Activated naive CD4-positive, alpha-beta T cell treated with anti-CD3 and anti-CD28 coated beads, Interleukin-2, amount 10 ng/mL, durations not matched to agents 5 hours and 36 hours (primary cell): Measurements from ENCODE around the gene LRIG2. TPM values are rescaled to one million over a fixed set of nuclear protein-coding genes. Genes with fewer than 3 reads are reported as not detected.

Source experiments
- total RNA-seq, 2 experiments: library from RNA; stranded (reverse); gene quantifications; one replicate each; pipeline ENCODE4 v1.2.3, GENCODE V29; 2021

LRIG2 gene, protein sequence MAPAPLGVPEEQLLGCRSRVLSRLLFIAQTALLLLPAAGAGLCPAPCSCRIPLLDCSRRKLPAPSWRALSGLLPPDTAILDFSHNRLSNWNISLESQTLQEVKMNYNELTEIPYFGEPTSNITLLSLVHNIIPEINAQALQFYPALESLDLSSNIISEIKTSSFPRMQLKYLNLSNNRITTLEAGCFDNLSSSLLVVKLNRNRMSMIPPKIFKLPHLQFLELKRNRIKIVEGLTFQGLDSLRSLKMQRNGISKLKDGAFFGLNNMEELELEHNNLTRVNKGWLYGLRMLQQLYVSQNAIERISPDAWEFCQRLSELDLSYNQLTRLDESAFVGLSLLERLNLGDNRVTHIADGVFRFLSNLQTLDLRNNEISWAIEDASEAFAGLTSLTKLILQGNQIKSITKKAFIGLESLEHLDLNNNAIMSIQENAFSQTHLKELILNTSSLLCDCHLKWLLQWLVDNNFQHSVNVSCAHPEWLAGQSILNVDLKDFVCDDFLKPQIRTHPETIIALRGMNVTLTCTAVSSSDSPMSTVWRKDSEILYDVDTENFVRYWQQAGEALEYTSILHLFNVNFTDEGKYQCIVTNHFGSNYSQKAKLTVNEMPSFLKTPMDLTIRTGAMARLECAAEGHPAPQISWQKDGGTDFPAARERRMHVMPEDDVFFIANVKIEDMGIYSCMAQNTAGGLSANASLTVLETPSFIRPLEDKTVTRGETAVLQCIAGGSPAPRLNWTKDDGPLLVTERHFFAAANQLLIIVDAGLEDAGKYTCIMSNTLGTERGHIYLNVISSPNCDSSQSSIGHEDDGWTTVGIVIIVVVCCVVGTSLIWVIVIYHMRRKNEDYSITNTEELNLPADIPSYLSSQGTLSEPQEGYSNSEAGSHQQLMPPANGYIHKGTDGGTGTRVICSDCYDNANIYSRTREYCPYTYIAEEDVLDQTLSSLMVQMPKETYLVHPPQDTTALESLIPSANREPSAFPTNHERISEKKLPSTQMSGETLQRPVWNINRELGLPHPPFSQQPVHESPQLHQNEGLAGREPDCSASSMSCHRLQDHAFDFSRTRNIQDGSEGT
- total RNA-seq = 10 to 100 TPM; 10.7 to 12.0 TPM

DNA sequence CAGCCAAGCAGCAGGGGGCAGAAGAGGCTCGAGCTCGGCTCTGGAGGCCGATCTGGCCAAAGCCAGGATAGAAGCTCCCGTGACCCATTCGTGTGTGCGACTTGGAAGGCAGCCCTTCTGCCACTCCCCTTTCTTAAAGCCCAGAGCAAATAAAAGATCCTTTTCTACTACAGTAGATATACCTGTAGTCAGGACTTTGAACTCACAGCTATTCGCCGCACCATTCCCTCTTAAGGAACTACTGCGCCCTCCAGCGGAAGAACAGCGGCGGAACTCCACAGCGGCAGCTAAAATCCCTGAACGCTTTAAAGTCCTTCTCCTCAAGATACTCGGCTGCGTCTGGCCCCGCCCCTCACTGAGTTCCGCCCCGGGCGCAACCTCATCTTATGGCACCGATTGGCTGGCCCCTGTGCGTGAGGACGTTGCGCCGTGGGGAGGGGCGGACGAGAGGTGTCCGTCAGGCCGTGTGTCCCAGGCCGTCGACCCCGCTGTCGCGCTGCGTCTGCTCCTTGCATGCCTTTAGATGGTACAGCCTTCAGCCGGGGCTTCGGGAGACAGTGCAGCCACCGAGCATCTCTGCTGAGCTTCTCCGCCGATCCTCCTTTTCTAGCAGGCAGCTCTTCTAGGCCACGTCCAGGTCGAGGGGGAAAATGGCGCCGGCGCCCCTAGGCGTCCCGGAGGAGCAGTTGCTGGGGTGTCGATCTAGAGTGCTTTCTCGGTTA is at the start of gene LRIG2:
Gene LRIG2 (plus strand): TSS at position 442 of the 722 bp plus-strand sequence. CDS start 209 bp downstream, at position 651.

Other genes starting within 250 kb of the LRIG2 start
- 10 to 100 TPM; 50.1 to 50.2 TPM for gene SLC16A1, start 117.0 kb upstream of the LRIG2 start, total RNA-seq